HepG2 (cell line): ENCODE measurements around the gene CDKN3. TPM values are rescaled to one million over a fixed set of nuclear protein-coding genes. Genes with fewer than 3 reads are reported as not detected.
A peak's percentile ranks its signal among the peaks of the same experiment; 100 is the strongest.

Source experiments
- ATF1 ChIP-seq: IDR thresholded peaks from 2 replicates; pipeline ENCODE4 v1.6.1; 2016; ENCODE audit warnings: mild to moderate bottlenecking, control low read depth
- ELF3 ChIP-seq: IDR thresholded peaks from 2 replicates; pipeline ENCODE4 v1.6.1; 2016; ENCODE audit warnings: missing genetic modification reagents, missing compliant biosample characterization
- HOXA5 ChIP-seq: sonication (generic); formaldehyde crosslinking; IDR thresholded peaks from 2 replicates; pipeline ENCODE4 v1.4.0; 2020; ENCODE audit warnings: missing genetic modification reagents
- KAT8 ChIP-seq: IDR thresholded peaks from 2 replicates; pipeline ENCODE4 v1.6.1; 2016; ENCODE audit warnings: missing genetic modification reagents, missing compliant biosample characterization
- KLF16 ChIP-seq, 2 experiments: sonication (generic) in 1 of 2; formaldehyde crosslinking in 1 of 2; IDR thresholded peaks; 2 replicates each; pipeline versions ENCODE4 v1.6.1 to v1.8.0; 2016 to 2023; ENCODE audit warnings: missing genetic modification reagents in 2 of 2, missing compliant biosample characterization in 1 of 2
- MAF1 ChIP-seq: sonication (generic); formaldehyde crosslinking; IDR thresholded peaks from 2 replicates; pipeline ENCODE4 v1.5.0; 2020; ENCODE audit warnings: missing genetic modification reagents, borderline replicate concordance
- MBNL3 ChIP-seq: fragments of 250-450 bp; sonication (Bioruptor Pico); conservative IDR thresholded peaks from 2 replicates; pipeline ENCODE4 v1.8.0; 2022; ENCODE audit warnings: mild to moderate bottlenecking, inconsistent platforms
- MYC ChIP-seq: sonication (generic); formaldehyde crosslinking; IDR thresholded peaks from 2 replicates; pipeline ENCODE4 v1.9.0; 2021; ENCODE audit warnings: missing genetic modification reagents, borderline replicate concordance
- PCBP2 ChIP-seq: fragments of 200-400 bp; formaldehyde crosslinking; optimal IDR thresholded peaks from 2 replicates; pipeline ENCODE3; 2018; ENCODE audit warnings: low read length, low read depth; ENCODE audit not compliant: poor library complexity, severe bottlenecking
- PPARG ChIP-seq: conservative IDR thresholded peaks from 2 replicates; pipeline ENCODE4 v1.6.1; 2016; ENCODE audit warnings: missing biosample characterization, missing genetic modification reagents
- WIZ ChIP-seq: sonication (generic); formaldehyde crosslinking; IDR thresholded peaks from 2 replicates; pipeline ENCODE4 v1.5.1; 2020; ENCODE audit warnings: mild to moderate bottlenecking, missing genetic modification reagents
- ZBTB7B ChIP-seq: sonication (generic); formaldehyde crosslinking; IDR thresholded peaks from 2 replicates; pipeline ENCODE4 v1.4.0; 2020; ENCODE audit warnings: missing genetic modification reagents
- ZKSCAN5 ChIP-seq: sonication (generic); formaldehyde crosslinking; IDR thresholded peaks from 2 replicates; pipeline ENCODE4 v1.5.1; 2020; ENCODE audit warnings: mild to moderate bottlenecking, missing genetic modification reagents
- ZNF143 ChIP-seq: sonication (generic); formaldehyde crosslinking; IDR thresholded peaks from 2 replicates; pipeline ENCODE4 v1.4.0; 2020; ENCODE audit warnings: missing genetic modification reagents
- ZNF24 ChIP-seq: fragments of 450-650 bp; IDR thresholded peaks from 2 replicates; pipeline ENCODE4 v1.6.1; 2017; ENCODE audit warnings: antibody characterized with exemption, mild to moderate bottlenecking
- ZNF749 ChIP-seq: sonication (generic); formaldehyde crosslinking; IDR thresholded peaks from 2 replicates; pipeline ENCODE4 v1.8.0; 2022; ENCODE audit warnings: mild to moderate bottlenecking, missing genetic modification reagents, moderate library complexity, borderline replicate concordance
- polyA plus RNA-seq, 8 experiments: library from polyadenylated mRNA; depleted of rRNA in 3 of 8; stranded (reverse) in 7 of 8; unstranded in 1 of 8; fragments of >200 nt; fragmentation: Illumina TruSeq in 4 of 8; extraction: Trizol in 4 of 8; gene quantifications; 2 replicates each; pipeline versions ENCODE4 v1.2.1 to v1.2.3, GENCODE V29; 2011 to 2016; ENCODE audit warnings: low read depth in 4 of 8, missing spikeins in 1 of 8, mixed read lengths in 1 of 8; ENCODE audit not compliant: insufficient read depth in 1 of 8
- total RNA-seq, 5 experiments: library from RNA; depleted of rRNA; stranded (reverse); fragments of >200 nt; fragmentation: Illumina TruSeq; extraction: Trizol; gene quantifications; 2 replicates each; pipeline ENCODE4 v1.2.3, GENCODE V29; 2016; ENCODE audit warnings: low read depth in 1 of 5
- TF ChIP-seq, protein P1 (sequence below): sonication (generic); formaldehyde crosslinking; IDR thresholded peaks from 2 replicates; pipeline ENCODE4 v1.5.1; 2020; ENCODE audit warnings: missing genetic modification reagents, mild to moderate bottlenecking, borderline replicate concordance
- TF ChIP-seq, protein P2 (sequence below): fragments of 450-650 bp; IDR thresholded peaks from 2 replicates; pipeline ENCODE4 v1.6.1; 2016
- TF ChIP-seq, protein P3 (sequence below): sonication (generic); formaldehyde crosslinking; IDR thresholded peaks from 2 replicates; pipeline ENCODE4 v1.4.0; 2020; ENCODE audit warnings: missing genetic modification reagents
- TF ChIP-seq, protein P4 (sequence below), 2 experiments: sonication (generic) in 1 of 2; formaldehyde crosslinking in 1 of 2; IDR thresholded peaks; 2 replicates each; pipeline versions ENCODE4 v1.4.0 to v1.6.1; 2016 to 2020; ENCODE audit warnings: borderline replicate concordance in 1 of 2, low read depth in 1 of 2, mild to moderate bottlenecking in 1 of 2, missing genetic modification reagents in 1 of 2
- TF ChIP-seq, protein P5 (sequence below): conservative IDR thresholded peaks from 2 replicates; pipeline ENCODE4 v1.6.1; 2018; ENCODE audit warnings: missing genetic modification reagents

CDKN3 gene
- total and polyA plus RNA-seq, 2 of the 13 experiments (the other 11 are each of a cell fraction or from before 2014, with no cell fraction given) = 63.0 to 88.9 TPM

DNA sequence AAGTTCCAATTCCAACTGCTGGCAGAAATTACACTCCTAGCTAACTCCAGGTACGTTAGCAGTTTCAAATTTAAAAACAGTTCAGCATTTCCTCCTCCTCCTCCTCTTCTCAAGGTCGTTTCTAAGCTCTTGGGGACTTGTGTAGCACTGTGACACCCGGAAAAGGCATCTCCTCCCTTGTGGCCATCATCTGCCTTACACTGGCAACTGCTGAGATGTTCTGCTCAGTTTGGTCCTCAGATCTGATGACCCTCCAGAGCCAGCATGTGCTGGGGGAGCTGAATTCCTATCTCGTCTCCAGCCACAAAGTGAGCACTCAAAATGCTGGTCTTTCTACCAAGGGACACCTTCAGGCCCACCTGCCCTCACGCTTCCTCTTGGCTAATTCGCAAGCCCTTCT is 43.5 kb upstream of the CDKN3 start (continued):
- TF ChIP-seq, protein P1, sequence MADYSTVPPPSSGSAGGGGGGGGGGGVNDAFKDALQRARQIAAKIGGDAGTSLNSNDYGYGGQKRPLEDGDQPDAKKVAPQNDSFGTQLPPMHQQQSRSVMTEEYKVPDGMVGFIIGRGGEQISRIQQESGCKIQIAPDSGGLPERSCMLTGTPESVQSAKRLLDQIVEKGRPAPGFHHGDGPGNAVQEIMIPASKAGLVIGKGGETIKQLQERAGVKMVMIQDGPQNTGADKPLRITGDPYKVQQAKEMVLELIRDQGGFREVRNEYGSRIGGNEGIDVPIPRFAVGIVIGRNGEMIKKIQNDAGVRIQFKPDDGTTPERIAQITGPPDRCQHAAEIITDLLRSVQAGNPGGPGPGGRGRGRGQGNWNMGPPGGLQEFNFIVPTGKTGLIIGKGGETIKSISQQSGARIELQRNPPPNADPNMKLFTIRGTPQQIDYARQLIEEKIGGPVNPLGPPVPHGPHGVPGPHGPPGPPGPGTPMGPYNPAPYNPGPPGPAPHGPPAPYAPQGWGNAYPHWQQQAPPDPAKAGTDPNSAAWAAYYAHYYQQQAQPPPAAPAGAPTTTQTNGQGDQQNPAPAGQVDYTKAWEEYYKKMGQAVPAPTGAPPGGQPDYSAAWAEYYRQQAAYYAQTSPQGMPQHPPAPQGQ (CRISPR knock-in tag) = no peak
- TF ChIP-seq, protein P2, sequence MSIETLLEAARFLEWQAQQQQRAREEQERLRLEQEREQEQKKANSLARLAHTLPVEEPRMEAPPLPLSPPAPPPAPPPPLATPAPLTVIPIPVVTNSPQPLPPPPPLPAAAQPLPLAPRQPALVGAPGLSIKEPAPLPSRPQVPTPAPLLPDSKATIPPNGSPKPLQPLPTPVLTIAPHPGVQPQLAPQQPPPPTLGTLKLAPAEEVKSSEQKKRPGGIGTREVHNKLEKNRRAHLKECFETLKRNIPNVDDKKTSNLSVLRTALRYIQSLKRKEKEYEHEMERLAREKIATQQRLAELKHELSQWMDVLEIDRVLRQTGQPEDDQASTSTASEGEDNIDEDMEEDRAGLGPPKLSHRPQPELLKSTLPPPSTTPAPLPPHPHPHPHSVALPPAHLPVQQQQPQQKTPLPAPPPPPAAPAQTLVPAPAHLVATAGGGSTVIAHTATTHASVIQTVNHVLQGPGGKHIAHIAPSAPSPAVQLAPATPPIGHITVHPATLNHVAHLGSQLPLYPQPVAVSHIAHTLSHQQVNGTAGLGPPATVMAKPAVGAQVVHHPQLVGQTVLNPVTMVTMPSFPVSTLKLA = no peak
- TF ChIP-seq KLF16 (CRISPR knock-in tag; IDR thresholded peaks at IDR 0.05) (no peak), ZNF24 (no peak), KAT8 (CRISPR knock-in tag) (no peak), HOXA5 (no peak), PPARG (CRISPR knock-in tag) (no peak), MAF1 (CRISPR knock-in tag) (no peak), ELF3 (no peak), ZBTB7B (CRISPR knock-in tag) (0 out of 2 replicates have a peak, but pooled peaks have one; percentile 37), ZKSCAN5 (CRISPR knock-in tag) (no peak), MYC (CRISPR knock-in tag) (peak; percentile 42; the same call in 1 of the 2 replicates), ZNF749 (CRISPR knock-in tag) (no peak), ATF1 (CRISPR knock-in tag) (no peak), MBNL3 (no peak), PCBP2 (no peak), ZNF143 (CRISPR knock-in tag) (no peak), WIZ (no peak)
- TF ChIP-seq, protein P3, sequence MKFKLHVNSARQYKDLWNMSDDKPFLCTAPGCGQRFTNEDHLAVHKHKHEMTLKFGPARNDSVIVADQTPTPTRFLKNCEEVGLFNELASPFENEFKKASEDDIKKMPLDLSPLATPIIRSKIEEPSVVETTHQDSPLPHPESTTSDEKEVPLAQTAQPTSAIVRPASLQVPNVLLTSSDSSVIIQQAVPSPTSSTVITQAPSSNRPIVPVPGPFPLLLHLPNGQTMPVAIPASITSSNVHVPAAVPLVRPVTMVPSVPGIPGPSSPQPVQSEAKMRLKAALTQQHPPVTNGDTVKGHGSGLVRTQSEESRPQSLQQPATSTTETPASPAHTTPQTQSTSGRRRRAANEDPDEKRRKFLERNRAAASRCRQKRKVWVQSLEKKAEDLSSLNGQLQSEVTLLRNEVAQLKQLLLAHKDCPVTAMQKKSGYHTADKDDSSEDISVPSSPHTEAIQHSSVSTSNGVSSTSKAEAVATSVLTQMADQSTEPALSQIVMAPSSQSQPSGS = no peak
- TF ChIP-seq, protein P4, sequence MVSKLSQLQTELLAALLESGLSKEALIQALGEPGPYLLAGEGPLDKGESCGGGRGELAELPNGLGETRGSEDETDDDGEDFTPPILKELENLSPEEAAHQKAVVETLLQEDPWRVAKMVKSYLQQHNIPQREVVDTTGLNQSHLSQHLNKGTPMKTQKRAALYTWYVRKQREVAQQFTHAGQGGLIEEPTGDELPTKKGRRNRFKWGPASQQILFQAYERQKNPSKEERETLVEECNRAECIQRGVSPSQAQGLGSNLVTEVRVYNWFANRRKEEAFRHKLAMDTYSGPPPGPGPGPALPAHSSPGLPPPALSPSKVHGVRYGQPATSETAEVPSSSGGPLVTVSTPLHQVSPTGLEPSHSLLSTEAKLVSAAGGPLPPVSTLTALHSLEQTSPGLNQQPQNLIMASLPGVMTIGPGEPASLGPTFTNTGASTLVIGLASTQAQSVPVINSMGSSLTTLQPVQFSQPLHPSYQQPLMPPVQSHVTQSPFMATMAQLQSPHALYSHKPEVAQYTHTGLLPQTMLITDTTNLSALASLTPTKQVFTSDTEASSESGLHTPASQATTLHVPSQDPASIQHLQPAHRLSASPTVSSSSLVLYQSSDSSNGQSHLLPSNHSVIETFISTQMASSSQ (IDR thresholded peaks at IDR 0.05; ENCODE audit: low read depth) = no peak
- TF ChIP-seq, protein P4 (CRISPR knock-in tag; IDR thresholded peaks at IDR 0.05; ENCODE audit: borderline replicate concordance) = no peak
- TF ChIP-seq, protein P5, sequence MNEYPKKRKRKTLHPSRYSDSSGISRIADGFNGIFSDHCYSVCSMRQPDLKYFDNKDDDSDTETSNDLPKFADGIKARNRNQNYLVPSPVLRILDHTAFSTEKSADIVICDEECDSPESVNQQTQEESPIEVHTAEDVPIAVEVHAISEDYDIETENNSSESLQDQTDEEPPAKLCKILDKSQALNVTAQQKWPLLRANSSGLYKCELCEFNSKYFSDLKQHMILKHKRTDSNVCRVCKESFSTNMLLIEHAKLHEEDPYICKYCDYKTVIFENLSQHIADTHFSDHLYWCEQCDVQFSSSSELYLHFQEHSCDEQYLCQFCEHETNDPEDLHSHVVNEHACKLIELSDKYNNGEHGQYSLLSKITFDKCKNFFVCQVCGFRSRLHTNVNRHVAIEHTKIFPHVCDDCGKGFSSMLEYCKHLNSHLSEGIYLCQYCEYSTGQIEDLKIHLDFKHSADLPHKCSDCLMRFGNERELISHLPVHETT (CRISPR knock-in tag) = no peak
